Activated T-cell treated with anti-CD3 and anti-CD28 coated beads, Interleukin-2, amount 50 U/mL, for 1 hour (primary cell): ENCODE measurements around the gene SRC.

Experiments used
- DNase-seq: peaks from one replicate; pipeline ENCODE4 v3.0.0-alpha.2; 2020

The SRC gene

DNA sequence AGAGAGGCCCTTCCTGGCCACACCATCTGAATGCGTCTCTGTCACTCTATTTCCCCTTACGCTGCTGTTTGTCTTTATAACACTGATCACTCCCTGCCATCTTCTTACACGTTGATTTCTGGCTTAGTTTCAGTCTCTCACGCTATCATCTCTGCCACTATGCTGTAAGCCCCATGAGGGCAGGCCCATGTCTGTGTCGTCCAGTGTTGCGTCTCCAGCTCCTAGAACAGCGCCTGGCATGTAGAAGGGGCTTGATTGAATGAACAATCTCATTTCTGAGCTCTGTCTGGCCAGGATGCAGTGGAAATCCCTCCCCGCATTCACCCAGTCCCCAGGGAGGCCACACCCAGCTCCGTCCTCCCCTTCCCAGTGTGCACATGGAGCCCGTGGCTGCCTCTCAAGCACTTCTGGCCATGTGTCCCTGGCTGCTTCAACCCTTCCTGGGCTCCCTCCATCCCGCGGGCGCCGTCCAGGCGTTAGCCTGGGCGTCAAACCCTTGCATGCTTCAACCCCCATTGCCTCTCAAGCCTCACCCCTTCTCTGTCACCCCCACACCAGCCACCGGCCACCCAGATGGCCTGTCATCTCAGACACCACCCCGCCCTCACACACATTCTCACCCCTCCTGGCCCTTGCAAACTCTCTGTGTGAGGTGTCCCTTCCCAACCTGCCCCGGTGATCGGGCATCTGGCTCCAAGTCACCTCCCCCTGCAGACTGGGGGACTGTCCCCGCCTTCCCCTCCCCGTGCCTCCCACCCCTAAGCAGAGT is 71.1 kb downstream of the SRC start:
- DNase-seq, result no peak

DNA sequence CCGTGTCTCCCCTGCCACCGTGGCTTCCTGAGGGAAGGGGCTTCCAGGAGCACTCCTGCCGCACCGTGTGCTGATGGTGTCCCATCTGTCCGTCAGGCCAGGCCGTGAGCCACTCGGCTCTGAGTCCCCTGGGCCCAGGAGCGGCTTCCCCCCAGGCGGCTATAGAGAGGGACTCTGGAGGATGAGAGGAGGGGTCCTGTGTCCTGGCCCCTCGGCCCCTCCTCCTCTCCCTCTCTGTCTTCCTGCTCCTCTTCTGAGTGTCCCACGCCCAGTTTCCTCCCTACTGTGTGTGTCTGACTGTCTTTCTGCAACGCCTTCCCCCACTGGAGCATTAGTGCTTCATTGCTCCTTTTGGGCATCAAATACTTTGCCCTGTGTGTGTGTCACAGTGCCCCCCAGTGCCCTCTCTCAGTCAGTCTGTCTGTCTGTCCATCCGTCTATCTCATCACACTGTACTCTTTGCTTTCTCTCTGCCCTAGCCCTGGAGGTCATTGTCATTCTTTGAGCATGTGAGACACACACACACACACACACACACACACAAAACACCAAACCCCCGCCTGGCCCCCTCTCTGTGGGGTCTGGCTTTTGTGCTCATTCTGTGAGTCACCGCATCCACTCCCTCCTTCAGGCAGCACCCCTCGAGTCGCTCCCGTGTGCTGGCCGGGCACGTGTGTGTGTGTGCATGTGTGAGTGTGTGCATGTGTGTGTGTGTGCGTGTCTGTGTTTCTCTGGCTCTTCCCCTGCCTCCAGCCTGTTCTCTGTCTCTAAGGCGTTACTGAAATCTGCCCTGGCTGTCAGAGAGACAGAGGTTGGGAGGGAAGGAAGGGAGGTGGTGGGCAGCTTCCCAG is 71.9 kb downstream of the SRC start:
- DNase-seq, result no peak

DNA sequence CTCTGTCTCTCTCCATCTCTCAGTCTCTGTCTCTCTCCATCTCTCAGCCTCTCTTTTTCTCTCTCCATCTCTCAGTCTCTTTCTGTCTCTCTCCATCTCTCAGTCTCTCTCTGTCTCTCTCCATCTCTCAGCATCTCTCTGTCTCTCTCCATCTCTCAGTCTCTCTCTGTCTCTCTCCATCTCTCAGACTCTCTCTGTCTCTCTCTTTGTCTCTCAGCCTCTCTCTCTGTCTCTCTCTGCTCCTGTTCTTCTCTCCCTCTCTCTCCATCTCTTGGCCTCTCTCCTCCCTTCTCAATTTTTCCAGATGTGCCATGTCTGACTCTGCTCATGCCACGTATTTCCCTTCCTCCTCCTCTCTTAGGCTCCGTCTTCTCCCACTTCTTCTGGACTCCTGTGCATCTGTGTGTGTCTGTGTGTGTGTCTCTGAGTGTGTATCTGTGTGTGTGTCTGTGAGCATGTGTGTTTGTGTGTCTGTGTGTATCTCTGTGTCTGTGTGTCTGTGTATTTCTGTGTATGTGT is 72.7 kb downstream of the SRC start:
- no peak for DNase-seq

DNA sequence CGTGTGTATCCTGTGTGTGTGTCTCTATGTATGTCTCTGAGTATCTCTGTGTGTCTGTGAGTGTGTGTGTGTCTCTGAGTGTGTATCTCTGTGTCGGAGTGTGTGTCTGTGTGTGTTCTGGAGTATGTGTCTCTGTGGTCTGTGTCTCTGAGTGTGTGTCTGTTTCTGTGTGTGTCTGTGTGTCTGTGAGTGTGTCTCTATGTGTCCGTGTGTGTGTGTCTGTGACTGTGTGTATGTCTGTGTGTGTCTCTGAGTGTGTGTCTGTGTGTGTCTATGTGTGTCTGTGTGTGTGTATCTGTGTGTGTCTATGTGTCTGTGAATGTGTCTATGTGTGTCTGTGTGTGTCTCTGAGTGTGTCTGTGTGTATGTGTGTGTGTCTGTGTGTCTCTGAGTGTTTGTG is 73.4 kb downstream of the SRC start:
- DNase-seq, result no peak

DNA sequence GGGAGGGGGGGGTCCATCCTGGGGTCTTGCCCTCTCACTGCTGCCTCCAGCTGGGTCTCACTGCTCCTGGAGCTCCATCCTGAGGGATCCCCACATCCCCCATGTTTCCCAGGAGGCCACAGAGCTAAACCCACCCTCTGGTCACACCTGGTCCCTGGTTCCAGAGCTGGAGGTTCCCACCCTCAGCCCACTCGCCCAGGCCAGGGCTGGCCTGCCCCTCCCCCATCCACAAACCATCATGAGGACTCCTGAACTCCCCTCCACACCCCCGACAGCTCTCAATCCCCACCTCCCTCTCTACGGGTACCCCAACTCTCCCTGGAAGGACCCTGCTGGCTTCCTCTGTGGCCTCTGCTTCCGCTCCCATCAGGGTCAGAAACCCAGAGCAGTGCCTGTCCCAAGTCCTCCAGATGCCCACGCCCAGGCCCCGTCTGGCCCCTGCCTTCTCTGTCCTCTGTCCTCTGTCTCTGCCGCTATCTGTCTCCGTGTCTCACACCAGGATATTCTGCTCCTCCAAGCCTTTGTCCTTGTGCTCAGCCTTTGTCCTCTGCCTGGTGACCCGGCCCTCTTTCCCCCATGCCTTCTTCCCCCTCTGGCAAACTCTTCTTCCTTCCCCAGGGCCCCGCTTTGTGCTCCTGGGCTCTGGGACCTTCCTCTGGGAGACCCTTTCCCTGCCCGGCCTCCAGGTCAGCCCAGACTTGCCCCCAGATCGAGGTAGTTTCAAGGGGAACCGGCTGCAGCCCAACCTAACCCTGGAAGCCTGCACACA is 74.0 kb downstream of the SRC start:
- DNase-seq, result no peak

DNA sequence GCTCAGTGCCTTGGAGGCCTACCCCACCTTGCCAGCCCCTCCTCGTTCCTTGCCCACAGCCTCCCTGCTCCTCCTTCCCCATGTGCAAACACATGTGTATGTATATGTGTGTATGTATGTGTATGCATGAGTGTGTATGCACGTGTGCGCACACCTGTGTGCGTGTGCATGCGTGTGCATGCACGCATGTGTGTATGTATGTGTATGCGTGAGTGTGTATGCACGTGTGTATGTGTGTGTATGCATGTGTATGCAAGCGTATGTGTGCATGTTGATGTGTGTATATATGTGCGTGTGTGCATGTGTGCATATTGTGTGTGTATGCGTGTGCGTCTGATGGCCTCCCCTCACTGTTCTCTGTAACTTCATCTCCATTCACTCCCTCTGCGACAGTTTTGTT is 74.7 kb downstream of the SRC start:
- DNase-seq, result no peak

DNA sequence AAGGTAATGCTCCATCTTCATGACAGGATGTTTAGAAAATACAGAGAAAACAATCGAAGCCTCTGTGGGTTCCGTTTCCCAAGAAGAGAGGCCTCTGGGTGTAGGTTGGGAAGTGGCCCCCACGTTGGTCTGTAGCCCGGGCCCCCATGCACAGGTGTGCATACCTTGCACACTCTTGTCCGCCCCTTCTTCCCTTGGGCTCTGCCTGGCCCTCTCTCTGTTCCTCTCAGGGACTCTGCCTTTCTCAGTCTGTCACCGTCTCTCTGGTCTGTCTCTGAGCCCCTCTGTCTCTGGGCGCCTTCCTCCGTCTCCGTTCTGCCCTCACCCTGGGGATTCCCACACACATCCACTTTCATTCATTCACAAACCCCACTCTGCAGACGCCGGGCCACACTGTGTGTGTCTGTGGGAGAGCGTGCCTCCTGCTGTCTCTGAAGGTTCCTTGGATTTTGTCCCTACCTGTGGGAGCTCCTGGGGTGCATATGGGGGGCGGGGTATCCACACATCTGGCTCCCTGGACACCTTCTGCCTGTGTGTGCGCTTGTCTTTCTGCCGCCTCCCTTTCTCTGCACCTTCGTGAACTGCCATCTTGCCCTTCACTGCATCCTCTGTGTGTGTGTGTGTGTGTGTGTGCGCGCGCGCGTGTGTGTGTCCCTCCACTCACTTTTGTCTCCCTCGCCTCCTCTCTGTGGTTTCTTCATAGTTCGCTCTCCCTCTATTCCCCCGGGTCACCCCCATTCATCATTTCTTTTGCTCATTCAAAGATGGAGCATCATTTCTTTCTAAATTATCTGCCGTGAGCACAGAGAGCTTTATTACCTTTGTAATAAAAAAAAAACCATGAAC is 75.3 kb downstream of the SRC start:
- no peak for DNase-seq

DNA sequence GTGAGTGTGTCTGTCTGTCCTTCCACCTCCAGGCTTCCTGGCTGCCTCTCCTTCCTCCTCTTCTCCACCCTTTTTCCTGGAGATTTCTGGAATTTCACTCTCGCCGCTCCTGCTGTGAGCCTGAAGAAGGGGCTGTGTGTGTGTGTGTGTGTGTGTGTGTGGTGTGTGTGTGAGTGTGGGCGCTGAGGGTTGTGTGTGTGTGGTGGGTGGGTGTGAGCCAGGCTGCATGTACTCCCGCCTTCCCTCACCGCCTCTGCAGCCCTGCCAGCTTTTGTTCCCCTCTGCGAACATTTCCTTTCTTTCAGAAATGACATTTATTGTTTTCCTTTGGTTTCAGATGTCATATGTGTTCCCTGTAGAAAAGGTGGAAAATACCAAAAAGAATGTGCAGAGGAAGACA is 76.0 kb downstream of the SRC start:
- no peak for DNase-seq

DNA sequence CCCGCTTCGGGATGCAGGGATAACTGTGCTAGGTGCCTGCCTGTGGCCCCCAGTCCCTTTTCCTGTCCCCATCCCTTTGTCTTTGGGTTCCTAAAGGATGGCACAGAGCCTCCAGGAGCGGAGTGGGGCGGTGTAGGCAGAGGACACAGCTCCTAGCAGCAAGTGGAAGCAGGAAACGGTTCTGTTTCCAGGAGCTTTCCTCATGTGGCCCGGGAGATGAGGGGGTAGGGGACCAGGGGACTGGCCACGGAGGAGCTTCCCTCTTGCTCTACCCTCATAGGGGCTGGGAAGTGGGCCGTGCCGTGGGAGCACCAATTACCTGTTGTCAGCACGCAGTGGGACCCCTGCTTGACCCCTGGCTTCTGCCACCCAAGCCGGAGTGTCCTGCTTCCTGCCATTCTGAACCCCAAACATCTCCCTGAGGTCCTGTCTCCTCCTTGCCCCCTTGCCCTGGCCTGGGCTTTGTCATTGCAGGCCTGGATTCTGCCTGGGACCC is 76.9 kb downstream of the SRC start:
- DNase-seq, result no peak

DNA sequence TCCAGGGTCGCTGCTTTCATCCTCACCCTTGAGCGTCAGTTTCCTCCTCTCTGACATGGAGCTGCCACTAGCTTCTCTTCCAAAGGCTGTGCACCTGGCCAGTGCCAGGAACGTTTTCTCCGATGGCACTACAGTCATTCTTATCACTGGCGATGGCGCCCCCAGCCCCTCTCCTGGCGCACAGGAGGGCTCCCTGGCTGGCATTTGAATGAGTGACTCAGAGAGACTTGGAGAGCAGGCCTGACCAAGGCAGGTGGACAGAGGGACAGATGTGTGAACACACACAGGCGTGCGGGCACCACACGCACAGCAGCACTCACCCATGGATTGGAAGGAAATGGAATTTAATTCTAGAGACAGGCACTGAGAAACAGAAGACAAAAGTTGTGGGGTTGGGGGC is 77.6 kb downstream of the SRC start:
- no peak for DNase-seq

DNA sequence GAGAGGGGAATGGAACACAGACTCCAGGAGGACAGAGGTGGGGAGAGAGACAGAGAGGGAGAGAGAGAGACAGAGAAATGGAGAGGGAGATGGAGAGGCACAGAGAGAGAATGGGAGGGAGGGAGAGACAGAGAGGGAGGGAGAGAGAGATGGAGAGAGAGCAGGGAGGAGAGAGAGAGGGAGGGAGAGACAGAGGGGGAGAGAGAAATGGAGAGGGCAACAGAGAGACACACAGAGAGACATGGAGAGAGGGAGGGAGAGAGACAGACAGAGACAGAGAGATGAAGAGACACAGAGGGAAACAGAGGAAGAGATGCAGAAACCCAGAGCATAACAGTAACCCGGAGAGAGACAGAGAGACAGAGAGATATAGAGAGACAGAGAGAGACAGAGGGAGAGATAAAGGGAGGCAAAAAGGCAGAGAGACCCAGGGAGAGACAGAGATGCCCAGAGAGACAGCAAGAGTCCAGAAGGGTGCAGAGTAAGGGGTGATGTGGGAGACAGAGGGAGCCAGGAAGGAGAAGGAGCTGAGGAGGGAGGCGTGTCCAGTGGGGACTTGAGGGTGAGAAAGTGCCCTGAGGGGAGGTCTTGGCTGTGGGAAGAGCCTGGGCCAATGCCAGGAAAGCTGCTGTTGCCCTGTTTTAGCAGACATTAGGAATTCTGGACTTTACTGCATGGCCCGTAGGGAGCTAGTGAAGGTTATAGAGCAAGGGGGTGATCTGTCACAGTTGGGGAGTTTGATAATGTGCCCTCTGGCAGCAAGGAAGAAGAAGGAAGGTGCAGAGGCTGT is 78.3 kb downstream of the SRC start:
- DNase-seq, result no peak

DNA sequence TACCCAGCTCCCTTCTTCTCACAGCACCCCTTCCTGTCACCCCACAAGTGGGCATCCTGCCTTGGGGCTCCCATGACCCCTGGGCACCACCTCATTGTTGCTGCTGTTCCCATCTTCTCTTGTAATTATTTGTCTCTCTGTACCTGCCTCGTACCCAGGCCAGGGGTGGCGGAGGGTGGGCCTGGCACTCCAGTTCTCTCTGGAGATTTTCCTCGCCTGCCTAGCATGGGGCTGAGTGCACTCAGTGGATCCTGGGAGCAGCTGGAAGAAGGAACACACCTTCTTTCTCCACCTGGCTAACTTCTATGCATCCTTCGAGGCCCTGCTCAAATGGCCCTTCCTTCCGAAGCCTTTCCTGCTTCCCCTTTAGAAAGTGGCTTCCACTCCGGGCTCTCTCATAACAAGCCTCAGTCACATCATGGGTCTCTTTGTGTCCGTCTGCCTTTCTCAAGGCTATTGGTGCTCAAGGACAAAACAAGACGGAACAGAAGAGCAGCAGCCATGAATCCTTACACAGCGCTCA is 79.2 kb downstream of the SRC start:
- DNase-seq, result no peak

DNA sequence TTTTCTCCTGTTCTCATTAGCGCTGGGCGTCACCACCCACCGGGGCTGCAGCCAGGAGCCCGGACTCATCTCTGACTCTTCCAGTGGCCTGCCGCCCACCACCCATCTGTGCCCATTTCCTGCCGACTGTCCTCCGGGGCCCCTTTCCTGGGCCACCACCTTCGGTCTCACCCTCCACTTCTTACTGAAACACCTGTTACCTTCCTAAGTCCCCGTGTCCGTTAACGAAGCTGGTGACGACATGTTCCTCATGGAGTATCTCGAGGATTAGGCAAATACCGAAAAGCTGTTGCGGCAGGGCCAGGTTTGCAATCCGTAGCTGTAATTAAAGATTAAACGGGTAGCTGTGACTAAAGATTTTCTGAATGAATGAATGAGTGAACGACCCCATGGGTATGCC is 80.2 kb downstream of the SRC start:
- DNase-seq, result no peak

DNA sequence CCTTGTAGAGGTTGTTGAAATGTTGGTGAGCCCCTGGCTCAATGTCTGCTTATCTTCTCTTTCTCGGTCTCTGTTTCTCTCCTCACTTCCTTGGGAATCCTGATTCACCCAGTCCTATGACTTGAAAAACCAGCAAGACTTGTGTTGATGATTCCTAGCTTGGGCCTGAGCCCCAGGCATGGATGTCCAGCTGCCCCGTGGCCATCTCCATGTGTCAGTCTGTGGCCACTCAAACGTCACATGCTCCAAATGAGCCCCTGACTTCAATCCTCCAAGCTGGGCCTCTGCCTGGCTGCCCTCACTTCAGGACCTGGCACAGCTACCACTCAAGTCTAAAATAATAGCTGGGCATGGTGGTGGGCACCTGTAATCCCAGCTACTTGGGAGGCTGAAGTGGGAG is 81.0 kb downstream of the SRC start:
- no peak for DNase-seq

DNA sequence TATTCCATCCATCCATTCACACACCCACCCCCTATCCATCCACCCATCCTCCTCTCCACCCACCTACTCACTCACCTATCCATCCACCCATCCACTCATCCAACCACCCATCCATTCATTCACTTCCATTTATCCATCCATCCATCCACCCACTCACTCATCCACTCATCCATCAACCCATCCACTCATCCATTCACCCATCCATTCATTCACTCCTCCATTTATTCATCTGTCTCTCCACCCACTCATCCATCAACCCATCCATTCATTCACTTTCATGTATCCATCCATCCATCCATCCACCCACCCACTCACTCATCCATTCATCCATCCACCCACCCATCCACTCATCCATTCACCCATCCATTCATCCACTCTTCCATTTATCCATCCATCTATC is 84.1 kb downstream of the SRC start:
- DNase-seq, result no peak

DNA sequence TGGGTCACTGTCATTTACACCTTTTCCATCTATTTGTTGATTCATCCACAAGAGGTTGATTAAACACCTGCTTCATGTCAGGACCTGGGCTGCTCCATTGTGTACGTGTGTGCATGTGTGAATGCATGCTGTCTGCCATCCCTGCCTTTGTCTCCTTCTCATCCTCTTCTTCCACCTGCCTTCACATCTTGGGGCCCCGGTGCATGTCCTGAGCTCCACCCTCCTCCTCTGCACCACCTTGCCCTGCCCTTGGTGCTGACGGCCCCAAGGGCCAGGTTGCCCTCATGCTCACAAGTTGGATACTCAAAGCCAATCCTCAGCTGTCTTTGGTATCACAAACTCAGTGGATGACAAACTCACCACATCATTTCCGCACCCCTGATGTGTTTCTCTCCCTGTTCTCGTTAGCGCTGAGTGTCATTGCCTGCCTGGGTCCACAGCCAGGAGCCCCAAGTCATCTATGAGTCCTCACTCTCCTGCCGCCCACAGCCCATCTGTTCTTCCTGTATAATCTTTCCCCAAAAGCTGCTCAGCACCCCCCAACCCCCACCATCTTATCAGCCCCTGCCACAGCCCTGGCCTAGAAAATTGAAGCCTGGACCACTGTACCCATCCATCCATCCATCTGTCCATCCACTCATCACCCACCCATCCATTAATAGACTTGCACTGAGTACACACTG is 85.0 kb downstream of the SRC start:
- no peak for DNase-seq

DNA sequence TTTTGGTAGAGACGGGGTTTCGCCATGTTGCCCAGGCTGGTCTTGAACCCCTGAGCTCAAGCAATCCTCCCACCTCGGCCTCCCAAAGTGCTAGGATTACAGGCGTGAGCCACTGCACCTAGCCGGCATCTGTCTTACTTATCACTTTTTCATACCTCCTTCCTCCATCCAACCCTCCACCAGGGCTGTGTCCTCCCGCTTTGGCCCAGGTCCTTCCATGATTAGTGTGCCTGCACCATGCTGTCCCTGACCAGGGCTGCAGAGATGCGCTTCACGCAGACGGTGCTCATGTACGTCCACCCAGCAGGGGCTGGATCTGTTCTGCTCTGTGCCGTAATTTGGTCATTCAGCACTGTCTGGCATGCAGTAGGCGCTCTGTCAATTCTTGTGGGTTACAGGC is 85.8 kb downstream of the SRC start:
- DNase-seq, result no peak

DNA sequence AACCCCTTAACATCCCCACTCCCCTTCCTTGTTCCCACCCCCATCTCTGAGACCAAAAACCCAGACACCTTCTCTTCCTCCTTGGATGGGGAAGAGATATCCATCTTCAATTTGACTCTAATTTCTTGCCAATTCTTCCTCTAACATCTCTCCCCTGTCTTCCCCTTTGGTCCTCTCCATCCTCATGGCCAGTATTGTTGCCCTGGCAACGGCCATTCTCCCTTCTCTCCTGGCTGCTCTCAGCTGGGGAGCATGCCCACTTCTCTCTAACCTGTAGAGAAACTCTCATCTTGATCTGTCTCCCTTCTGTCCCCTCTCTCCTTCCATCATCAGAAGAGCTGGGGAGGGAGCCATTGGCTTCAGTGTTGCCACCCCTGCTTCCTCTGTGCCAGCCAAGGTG is 86.7 kb downstream of the SRC start:
- no peak for DNase-seq

DNA sequence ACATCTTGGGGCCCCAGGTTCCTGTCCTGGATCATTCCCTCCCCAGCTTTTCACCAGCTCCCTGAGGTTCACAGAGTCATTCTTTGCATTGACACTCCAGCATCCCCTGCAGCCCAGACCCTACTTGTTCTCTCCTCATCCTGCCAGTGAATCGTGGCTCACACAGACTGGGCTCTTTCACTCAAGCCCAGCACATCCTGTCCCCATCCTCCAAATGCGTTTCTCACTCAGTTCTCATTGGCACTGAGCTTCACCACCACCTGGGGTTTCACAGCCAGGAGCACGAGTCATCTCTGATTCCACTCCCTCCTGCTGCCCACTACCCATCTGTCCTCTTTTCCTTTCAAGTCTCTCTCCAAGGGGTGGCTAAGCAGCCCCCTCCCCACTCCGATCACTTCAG is 89.7 kb downstream of the SRC start:
- DNase-seq, result no peak

DNA sequence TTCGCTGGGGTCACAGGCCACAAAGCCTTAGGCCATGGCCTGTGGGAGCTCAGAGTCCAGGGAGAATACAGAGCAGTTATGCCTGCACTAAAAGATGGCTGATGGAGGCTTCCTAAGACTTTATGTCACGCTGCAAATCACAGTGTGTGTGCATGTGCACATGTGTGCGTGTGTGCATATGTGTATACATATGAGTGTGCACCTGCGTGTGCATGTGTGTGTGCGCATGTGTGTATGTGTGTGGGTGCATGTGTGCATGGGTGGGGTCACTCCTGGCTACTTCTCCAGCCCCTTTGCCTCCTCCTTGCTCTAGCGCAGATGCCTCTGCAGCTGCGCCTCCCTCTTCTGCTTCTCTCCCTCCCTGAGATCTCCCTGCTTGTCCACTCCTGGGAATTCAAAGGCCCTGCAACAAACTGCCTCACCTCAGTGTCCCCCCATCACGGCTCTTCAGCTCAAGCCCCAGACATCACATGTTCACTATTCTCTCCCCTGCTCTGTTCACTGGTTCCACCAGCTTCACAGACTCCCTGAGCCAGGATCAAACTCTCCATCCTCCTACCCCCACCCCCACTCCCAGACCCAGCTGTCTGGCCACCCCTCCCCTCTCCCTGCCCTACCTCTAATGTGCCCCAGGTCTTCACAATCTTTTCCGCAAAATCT is 90.7 kb downstream of the SRC start:
- no peak for DNase-seq
